Keratinocyte (primary cell): ENCODE measurements around the gene RASGRF2. TPM values are rescaled to one million over a fixed set of nuclear protein-coding genes. Genes with fewer than 3 reads are reported as not detected.

Source experiments
- DNase-seq: peaks from one replicate; pipeline ENCODE4 v3.0.0-alpha.2; 2011; ENCODE audit warnings: low read depth, missing footprints, low spot score
- FAIRE-seq: peaks from 2 replicates; lab custom pipeline; 2011; peaks lifted over from hg19 to GRCh38; lab: Jason Lieb, UNC
- H2AFZ ChIP-seq: 2 replicates; pipeline ENCODE4 v1.6.0; 2012; ENCODE audit warnings: low read length, control low read depth, inconsistent platforms; ENCODE audit not compliant: control insufficient read depth
- H3K27ac ChIP-seq: 2 replicates; pipeline ENCODE4 v1.5.1; 2011; ENCODE audit warnings: low read length; ENCODE audit not compliant: control insufficient read depth, insufficient read depth
- H3K27me3 ChIP-seq: 3 replicates; pipeline ENCODE4 v1.6.0; 2011; ENCODE audit warnings: low read length; ENCODE audit not compliant: control insufficient read depth, insufficient read depth; ENCODE audit errors: extremely low read depth
- H3K36me3 ChIP-seq, 2 experiments: 2 replicates in 1 of 2; 3 replicates in 1 of 2; pipeline ENCODE4 v1.5.1; 2011; ENCODE audit warnings: low read length in 2 of 2, mild to moderate bottlenecking in 1 of 2; ENCODE audit not compliant: control insufficient read depth in 2 of 2, insufficient read depth in 2 of 2; ENCODE audit errors: extremely low read depth in 1 of 2
- H3K4me1 ChIP-seq: 3 replicates; pipeline ENCODE4 v1.5.1; 2011; ENCODE audit warnings: low read length; ENCODE audit not compliant: control insufficient read depth, insufficient read depth; ENCODE audit errors: extremely low read depth
- H3K4me2 ChIP-seq: 3 replicates; pipeline ENCODE4 v1.6.0; 2011; ENCODE audit warnings: low read depth, low read length; ENCODE audit not compliant: control insufficient read depth, insufficient read depth; ENCODE audit errors: extremely low read depth
- H3K4me3 ChIP-seq, 3 experiments: fragments of 200-600 bp in 1 of 3; sonication (generic) in 1 of 3; 2 replicates in 2 of 3; 3 replicates in 1 of 3; pipeline ENCODE4 v1.5.1; 2011 to 2016; ENCODE audit warnings: low read length in 3 of 3, mild to moderate bottlenecking in 3 of 3, control low read depth in 2 of 3, inconsistent platforms in 1 of 3, low read depth in 1 of 3, mixed read lengths in 1 of 3, mixed run types in 1 of 3, moderate library complexity in 1 of 3; ENCODE audit not compliant: control insufficient read depth in 2 of 3, insufficient read depth in 2 of 3; ENCODE audit errors: extremely low read depth in 1 of 3
- H3K79me2 ChIP-seq: 2 replicates; pipeline ENCODE4 v1.6.0; 2012; ENCODE audit warnings: low read length; ENCODE audit not compliant: control insufficient read depth, insufficient read depth
- H3K9ac ChIP-seq: 3 replicates; pipeline ENCODE4 v1.6.0; 2011; ENCODE audit warnings: low read length; ENCODE audit not compliant: control insufficient read depth, insufficient read depth; ENCODE audit errors: extremely low read depth
- H3K9me1 ChIP-seq: 3 replicates; pipeline ENCODE4 v1.6.0; 2011; ENCODE audit warnings: low read length; ENCODE audit not compliant: control insufficient read depth, insufficient read depth; ENCODE audit errors: extremely low read depth
- H3K9me3 ChIP-seq: 2 replicates; pipeline ENCODE4 v1.5.1; 2012; ENCODE audit warnings: low read depth, low read length; ENCODE audit not compliant: control insufficient read depth
- H4K20me1 ChIP-seq: 3 replicates; pipeline ENCODE4 v1.6.0; 2011; ENCODE audit warnings: low read length; ENCODE audit not compliant: control insufficient read depth, insufficient read depth; ENCODE audit errors: extremely low read depth
- CTCF ChIP-seq, 3 experiments: IDR thresholded peaks in 1 of 3; conservative IDR thresholded peaks in 1 of 3; optimal IDR thresholded peaks in 1 of 3; 2 replicates in 2 of 3; 3 replicates in 1 of 3; pipeline versions ENCODE3 to v1.5.1; 2011; ENCODE audit warnings: low read length in 3 of 3, mild to moderate bottlenecking in 3 of 3, moderate library complexity in 2 of 3, control low read depth in 1 of 3, inconsistent platforms in 1 of 3; ENCODE audit not compliant: insufficient read depth in 2 of 3; ENCODE audit errors: extremely low read depth in 1 of 3
- EZH2 ChIP-seq: IDR thresholded peaks from one replicate; pipeline ENCODE4 v1.6.1; 2012; ENCODE audit warnings: inconsistent platforms, mild to moderate bottlenecking, low read length, moderate library complexity
- dilution Hi-C: fragments of 300-500 bp; cut with MboI; formaldehyde crosslinking; loops from one replicate; pipeline ENCODE4 v1.7.0; 2020; ENCODE audit warnings: low sequenced_read_pairs; ENCODE audit not compliant: extremely low pct_ligation_motif_present
- polyA plus RNA-seq, 5 experiments: library from polyadenylated mRNA; depleted of rRNA in 3 of 5; stranded (reverse) in 3 of 5; stranded (forward) in 1 of 5; unstranded in 1 of 5; fragments of >200 nt; gene quantifications; 1 replicate in 1 of 5; 2 replicates in 3 of 5; 3 replicates in 1 of 5; pipeline versions ENCODE4 v1.2.1 to v1.2.3, GENCODE V29; 2011 to 2012; ENCODE audit warnings: missing spikeins in 2 of 5, low read depth in 1 of 5, low replicate concordance in 1 of 5

Gene RASGRF2
- polyA plus RNA-seq, 1 donor (not counting 4 experiments of a cell fraction or from before 2014, with no cell fraction given) = 0.03 TPM

DNA sequence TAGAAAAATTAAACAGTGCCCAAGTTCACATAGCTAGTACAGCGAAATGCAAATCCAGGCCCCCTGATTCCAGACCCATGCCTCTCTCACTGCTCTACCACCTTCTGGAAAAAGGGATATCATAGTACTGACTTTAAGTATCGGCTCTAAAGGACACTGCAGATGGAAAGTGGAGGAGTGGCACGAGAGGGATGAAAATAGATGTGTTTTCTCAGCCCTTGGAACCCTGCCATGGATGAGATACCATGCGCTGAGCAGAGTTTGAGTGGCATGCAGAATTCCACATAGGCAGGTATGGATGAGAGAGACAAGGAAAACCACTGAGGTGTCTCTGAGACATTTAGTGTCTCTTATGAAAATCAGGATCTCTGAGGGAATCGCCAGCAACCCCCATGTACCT is 291.8 kb downstream of the RASGRF2 start:
- DNase-seq (no peak), FAIRE-seq (no peak)
- no peaks in the 10 kb centered on the region for H3K79me2 ChIP-seq
- no peak overlapping the region for H2AFZ ChIP-seq
- H3K9ac ChIP-seq = no peak overlapping the region
- peaks cover 4% of the 10 kb centered on the region for H4K20me1 ChIP-seq
- H3K27ac ChIP-seq = no peak overlapping the region
- no peaks in the 10 kb centered on the region for H3K9me1 ChIP-seq
- H3K36me3 ChIP-seq = no peaks in the 10 kb centered on the region
- H3K4me2 ChIP-seq = no peak overlapping the region
- peaks cover 12% of the 10 kb centered on the region for H3K4me1 ChIP-seq
- H3K4me3 ChIP-seq = no peak overlapping the region
- H3K27me3 ChIP-seq = no peaks in the 10 kb centered on the region
- TF ChIP-seq EZH2 (no peak), CTCF (optimal IDR thresholded peaks at IDR 0.05 in 1 of 3, IDR thresholded peaks at IDR 0.05 in 1 of 3, conservative IDR thresholded peaks at IDR 0.05 in 1 of 3; ENCODE audit: extremely low read depth in 1 of 3, insufficient read depth in 2 of 3, low read length in 3 of 3) (no peak)
- dilution Hi-C loops = no loop called here
- no peaks in the 10 kb centered on the region for H3K9me3 ChIP-seq

GRCh38 chr5:81252904-81253303 is 292.7 kb downstream of the RASGRF2 start:
- Histone ChIP-seq H3K27me3 (no peaks in the 10 kb centered on the region), H3K9me1 (no peaks in the 10 kb centered on the region), H3K9me3 (no peaks in the 10 kb centered on the region), H3K79me2 (no peaks in the 10 kb centered on the region), H4K20me1 (peaks cover 4% of the 10 kb centered on the region), H2AFZ (no peak overlapping the region), H3K4me1 (peaks cover 12% of the 10 kb centered on the region), H3K9ac (no peak overlapping the region), H3K4me2 (no peak overlapping the region), H3K36me3 (no peaks in the 10 kb centered on the region), H3K27ac (no peak overlapping the region), H3K4me3 (no peak overlapping the region)
- no peak for FAIRE-seq
- dilution Hi-C loops = no loop called here
- DNase-seq = no peak
- TF ChIP-seq EZH2 = no peak
- TF ChIP-seq CTCF (optimal IDR thresholded peaks at IDR 0.05 in 1 of 3, IDR thresholded peaks at IDR 0.05 in 1 of 3, conservative IDR thresholded peaks at IDR 0.05 in 1 of 3; ENCODE audit: extremely low read depth in 1 of 3, insufficient read depth in 2 of 3, low read length in 3 of 3) = no peak
